Measurements from ENCODE around the gene CEMIP.

Gene CEMIP

GRCh38 chr15:80778964-80779657 lies at the start of gene CEMIP:
TSS of gene CEMIP (plus strand) at chr15:80779370. CDS start at chr15:80873880, 94,510 bp downstream.
- no peak within 1 kb of the TSS for H3K27ac Mint-ChIP-seq
- H3K27me3 Mint-ChIP-seq: peaks cover 66% of the 10 kb centered on the region
- peak within 1 kb of the TSS; percentile 62 for H3K4me3 Mint-ChIP-seq
- no peaks in the 10 kb centered on the region for H3K9me3 Mint-ChIP-seq
- DNase-seq: peak; percentile 68
- no peaks in the 10 kb centered on the region for H3K36me3 Mint-ChIP-seq
- H3K4me1 Mint-ChIP-seq: peaks cover 27% of the 10 kb centered on the region
- CTCF ChIA-PET: interaction anchor here (0.8 to 7.5 kb wide), 11 partner anchors 17 to 487 kb away, joined by 3 to 91 read pairs (median 5); no protein-coding TSS in a partner anchor

GRCh38 chr15:80730387-80730786 lies 48.8 kb upstream of the CEMIP start:
- CTCF ChIA-PET: no interaction called here
- H3K27me3 Mint-ChIP-seq: no peaks in the 10 kb centered on the region
- no peak for DNase-seq
- H3K27ac Mint-ChIP-seq: no peak overlapping the region
- H3K4me3 Mint-ChIP-seq: no peak overlapping the region
- peaks cover 2% of the 10 kb centered on the region for H3K9me3 Mint-ChIP-seq
- no peaks in the 10 kb centered on the region for H3K36me3 Mint-ChIP-seq
- no peaks in the 10 kb centered on the region for H3K4me1 Mint-ChIP-seq

GRCh38 chr15:80730926-80731325 lies 48.2 kb upstream of the CEMIP start:
- H3K36me3 Mint-ChIP-seq: no peaks in the 10 kb centered on the region

GRCh38 chr15:80732167-80732566 lies 47.0 kb upstream of the CEMIP start:
- no peaks in the 10 kb centered on the region for H3K36me3 Mint-ChIP-seq
- no peak for DNase-seq
- H3K27ac Mint-ChIP-seq: no peak overlapping the region
- H3K9me3 Mint-ChIP-seq: no peaks in the 10 kb centered on the region
- H3K4me1 Mint-ChIP-seq: no peaks in the 10 kb centered on the region
- no peaks in the 10 kb centered on the region for H3K27me3 Mint-ChIP-seq
- CTCF ChIA-PET: no interaction called here
- no peak overlapping the region for H3K4me3 Mint-ChIP-seq

More at GRCh38 chr15:80730926-80731325, 48.2 kb upstream of the CEMIP start:
- Mint-ChIP-seq H3K4me3 (no peak overlapping the region), H3K27ac (no peak overlapping the region), H3K4me1 (no peaks in the 10 kb centered on the region), H3K27me3 (no peaks in the 10 kb centered on the region), H3K9me3 (peaks cover 2% of the 10 kb centered on the region)
- CTCF ChIA-PET: no interaction called here
- DNase-seq: no peak

- no peaks in the 10 kb centered on the region for H3K27me3 Mint-ChIP-seq
- CTCF ChIA-PET: interaction anchor here (1.2 kb wide), 1 partner anchor 235 kb away, joined by 3 read pairs; no protein-coding TSS in a partner anchor
- no peaks in the 10 kb centered on the region for H3K4me1 Mint-ChIP-seq
- no peaks in the 10 kb centered on the region for H3K9me3 Mint-ChIP-seq
- DNase-seq: no peak
- no peak overlapping the region for H3K27ac Mint-ChIP-seq
- no peak overlapping the region for H3K4me3 Mint-ChIP-seq
- no peaks in the 10 kb centered on the region for H3K36me3 Mint-ChIP-seq
Measured at GRCh38 chr15:80732818-80733217, 46.4 kb upstream of the CEMIP start.

- H3K36me3 Mint-ChIP-seq: no peaks in the 10 kb centered on the region
- CTCF ChIA-PET: interaction anchor here (1.2 kb wide), 1 partner anchor 234 kb away, joined by 3 read pairs; no protein-coding TSS in a partner anchor
- no peaks in the 10 kb centered on the region for H3K9me3 Mint-ChIP-seq
- no peaks in the 10 kb centered on the region for H3K4me1 Mint-ChIP-seq
- H3K4me3 Mint-ChIP-seq: no peak overlapping the region
- no peaks in the 10 kb centered on the region for H3K27me3 Mint-ChIP-seq
- no peak overlapping the region for H3K27ac Mint-ChIP-seq
- no peak for DNase-seq
Measured at GRCh38 chr15:80733460-80733859, 45.7 kb upstream of the CEMIP start.

GRCh38 chr15:80735344-80735743 lies 43.8 kb upstream of the CEMIP start:
- Mint-ChIP-seq H3K27me3 (no peaks in the 10 kb centered on the region), H3K36me3 (no peaks in the 10 kb centered on the region), H3K4me1 (no peaks in the 10 kb centered on the region), H3K9me3 (no peaks in the 10 kb centered on the region), H3K4me3 (no peak overlapping the region), H3K27ac (no peak overlapping the region)
- no peak for DNase-seq
- CTCF ChIA-PET: no interaction called here

GRCh38 chr15:80736560-80736959 lies 42.6 kb upstream of the CEMIP start:
- CTCF ChIA-PET: no interaction called here
- Mint-ChIP-seq H3K27me3 (no peaks in the 10 kb centered on the region), H3K36me3 (no peaks in the 10 kb centered on the region), H3K9me3 (no peaks in the 10 kb centered on the region), H3K4me1 (no peaks in the 10 kb centered on the region), H3K27ac (no peak overlapping the region), H3K4me3 (no peak overlapping the region)
- no peak for DNase-seq

GRCh38 chr15:80739919-80740318 lies 39.3 kb upstream of the CEMIP start:
- Mint-ChIP-seq H3K27me3 (no peaks in the 10 kb centered on the region), H3K36me3 (no peaks in the 10 kb centered on the region), H3K4me3 (no peak overlapping the region), H3K9me3 (no peaks in the 10 kb centered on the region), H3K27ac (no peak overlapping the region), H3K4me1 (no peaks in the 10 kb centered on the region)
- CTCF ChIA-PET: interaction anchor here (1.1 kb wide), 1 partner anchor 36 kb away, joined by 3 read pairs; no protein-coding TSS in a partner anchor
- DNase-seq: no peak

- no peak overlapping the region for H3K4me3 Mint-ChIP-seq
- DNase-seq: no peak
- no peaks in the 10 kb centered on the region for H3K27me3 Mint-ChIP-seq
- H3K27ac Mint-ChIP-seq: no peak overlapping the region
- no peaks in the 10 kb centered on the region for H3K36me3 Mint-ChIP-seq
- no peaks in the 10 kb centered on the region for H3K4me1 Mint-ChIP-seq
- CTCF ChIA-PET: no interaction called here
- H3K9me3 Mint-ChIP-seq: no peaks in the 10 kb centered on the region
Measured at GRCh38 chr15:80742081-80742480, 37.1 kb upstream of the CEMIP start.

- peaks cover 4% of the 10 kb centered on the region for H3K27me3 Mint-ChIP-seq
- H3K27ac Mint-ChIP-seq: no peak overlapping the region
- no peaks in the 10 kb centered on the region for H3K4me1 Mint-ChIP-seq
- no peak overlapping the region for H3K4me3 Mint-ChIP-seq
- DNase-seq: no peak
- H3K9me3 Mint-ChIP-seq: no peaks in the 10 kb centered on the region
- CTCF ChIA-PET: interaction anchor here (0.6 kb wide), 1 partner anchor 224 kb away, joined by 3 read pairs; no protein-coding TSS in a partner anchor
- no peaks in the 10 kb centered on the region for H3K36me3 Mint-ChIP-seq
Measured at GRCh38 chr15:80743189-80743833, 35.9 kb upstream of the CEMIP start.

GRCh38 chr15:80744415-80744814 lies 34.8 kb upstream of the CEMIP start:
- peaks cover 4% of the 10 kb centered on the region for H3K27me3 Mint-ChIP-seq
- DNase-seq: no peak
- H3K27ac Mint-ChIP-seq: no peak overlapping the region
- no peaks in the 10 kb centered on the region for H3K4me1 Mint-ChIP-seq
- H3K9me3 Mint-ChIP-seq: no peaks in the 10 kb centered on the region
- H3K4me3 Mint-ChIP-seq: no peak overlapping the region
- CTCF ChIA-PET: interaction anchor here (0.9 kb wide), 1 partner anchor 61 kb away, joined by 3 read pairs; no protein-coding TSS in a partner anchor
- H3K36me3 Mint-ChIP-seq: no peaks in the 10 kb centered on the region

- peaks cover 4% of the 10 kb centered on the region for H3K27me3 Mint-ChIP-seq
- H3K4me3 Mint-ChIP-seq: no peak overlapping the region
- DNase-seq: no peak
- no peaks in the 10 kb centered on the region for H3K9me3 Mint-ChIP-seq
- CTCF ChIA-PET: interaction anchor here (0.9 kb wide), 1 partner anchor 61 kb away, joined by 3 read pairs; no protein-coding TSS in a partner anchor
- no peaks in the 10 kb centered on the region for H3K4me1 Mint-ChIP-seq
- no peak overlapping the region for H3K27ac Mint-ChIP-seq
- no peaks in the 10 kb centered on the region for H3K36me3 Mint-ChIP-seq
Measured at GRCh38 chr15:80744826-80745225, 34.3 kb upstream of the CEMIP start.

GRCh38 chr15:80745888-80746287 lies 33.3 kb upstream of the CEMIP start:
- no peaks in the 10 kb centered on the region for H3K4me1 Mint-ChIP-seq
- CTCF ChIA-PET: no interaction called here
- H3K27ac Mint-ChIP-seq: no peak overlapping the region
- DNase-seq: no peak
- no peak overlapping the region for H3K4me3 Mint-ChIP-seq
- H3K9me3 Mint-ChIP-seq: no peaks in the 10 kb centered on the region
- H3K27me3 Mint-ChIP-seq: peaks cover 4% of the 10 kb centered on the region
- no peaks in the 10 kb centered on the region for H3K36me3 Mint-ChIP-seq

Data from activated naive CD4-positive, alpha-beta T cell treated with anti-CD3 and anti-CD28 coated beads, Interleukin-2, amount 10 ng/mL, durations not matched to agents 7 days and 5 days (primary cell).